GM12892 (cell line): Measurements from ENCODE around the gene FRMD5.

Experiments used
- DNase-seq: peaks from one replicate; pipeline ENCODE4 v3.0.0; 2011; ENCODE audit not compliant: insufficient read length
- FAIRE-seq: peaks from 2 replicates; lab custom pipeline; 2011; peaks lifted over from hg19 to GRCh38; lab: Jason Lieb, UNC
- POLR2A ChIP-seq: IDR thresholded peaks from 2 replicates; pipeline ENCODE4 v1.6.1; 2011; ENCODE audit warnings: low read depth, low read length, control low read depth
- POLR2AphosphoS5 ChIP-seq: IDR thresholded peaks from 2 replicates; pipeline ENCODE4 v1.6.1; 2011; ENCODE audit warnings: low read depth, low read length, control low read depth
- TAF1 ChIP-seq: IDR thresholded peaks from 2 replicates; pipeline ENCODE4 v1.6.1; 2011; ENCODE audit warnings: low read depth, mild to moderate bottlenecking, control low read depth, low read length, borderline replicate concordance

The FRMD5 gene

GRCh38 chr15:43920254-43920600, 274.8 kb downstream of the FRMD5 start:
- FAIRE-seq (no peak), DNase-seq (no peak)
- TF ChIP-seq TAF1 (no peak), POLR2A (no peak), POLR2AphosphoS5 (no peak)

GRCh38 chr15:43919540-43920253, 275.4 kb downstream of the FRMD5 start:
- DNase-seq (no peak), FAIRE-seq (no peak)
- TF ChIP-seq TAF1 (no peak), POLR2A (no peak), POLR2AphosphoS5 (no peak)

- TF ChIP-seq POLR2A = no peak
- DNase-seq (no peak), FAIRE-seq (no peak)
These were observed 276.4 kb downstream of the FRMD5 start for GRCh38 chr15:43918717-43919116.

GRCh38 chr15:43916326-43916660, 278.8 kb downstream of the FRMD5 start:
- no peak for FAIRE-seq
- TF ChIP-seq POLR2A (no peak), POLR2AphosphoS5 (no peak), TAF1 (no peak)
- DNase-seq = no peak

- FAIRE-seq = no peak
- no peak for DNase-seq
- no peak for TF ChIP-seq TAF1
- TF ChIP-seq POLR2A = no peak
These were observed 279.3 kb downstream of the FRMD5 start for GRCh38 chr15:43915631-43916325.

- FAIRE-seq = no peak
- TF ChIP-seq POLR2A (no peak), POLR2AphosphoS5 (no peak), TAF1 (no peak)
- DNase-seq = no peak
These were observed 281.1 kb downstream of the FRMD5 start for GRCh38 chr15:43913941-43914340.

GRCh38 chr15:43913026-43913780, 281.9 kb downstream of the FRMD5 start:
- DNase-seq (no peak), FAIRE-seq (no peak)
- TF ChIP-seq TAF1 (no peak), POLR2AphosphoS5 (no peak), POLR2A (no peak)

GRCh38 chr15:43912208-43912607, 282.9 kb downstream of the FRMD5 start:
- no peak for FAIRE-seq
- no peak for TF ChIP-seq POLR2AphosphoS5
- no peak for TF ChIP-seq POLR2A
- TF ChIP-seq TAF1 = no peak
- DNase-seq = no peak

GRCh38 chr15:43911235-43911781, 283.8 kb downstream of the FRMD5 start:
- TF ChIP-seq TAF1 (no peak), POLR2A (no peak), POLR2AphosphoS5 (no peak)
- FAIRE-seq (no peak), DNase-seq (no peak)

- TF ChIP-seq POLR2A (no peak), TAF1 (no peak), POLR2AphosphoS5 (no peak)
- FAIRE-seq = no peak
- no peak for DNase-seq
These were observed 286.5 kb downstream of the FRMD5 start for GRCh38 chr15:43908516-43909050.

GRCh38 chr15:43905755-43906154, 289.3 kb downstream of the FRMD5 start:
- TF ChIP-seq TAF1 = no peak
- no peak for TF ChIP-seq POLR2AphosphoS5
- no peak for TF ChIP-seq POLR2A
- FAIRE-seq (no peak), DNase-seq (no peak)

- FAIRE-seq (no peak), DNase-seq (peak; percentile 54)
- no peak for TF ChIP-seq TAF1
- TF ChIP-seq POLR2A = no peak
- TF ChIP-seq POLR2AphosphoS5 = no peak
These were observed 291.2 kb downstream of the FRMD5 start for GRCh38 chr15:43903864-43904290.

- no peak for FAIRE-seq
- DNase-seq = no peak
- TF ChIP-seq TAF1 = no peak
- TF ChIP-seq POLR2A = no peak
- TF ChIP-seq POLR2AphosphoS5 = no peak
These were observed 293.6 kb downstream of the FRMD5 start for GRCh38 chr15:43901495-43901894.
